ENCODE data around the gene UTP11. TPM values are rescaled to one million over a fixed set of nuclear protein-coding genes. Genes with fewer than 3 reads are reported as not detected.

UTP11 gene
- total RNA-seq, 6 experiments from 2014 or later = 6.8 to 33.1 (median 12.8) TPM

GRCh38 chr1:38018864-38019343 lies 6.4 kb downstream of the UTP11 start:
- DNase-seq (no peak), ATAC-seq (peak in 3 of 4 donors; percentile 42 to 70 (median 44))
- WGBS (ENCODE audit: insufficient coverage, low coverage, low lambda C conversion rate, missing lambda C conversion rate) = 27% methylated on average over 6 of the region's 6 CpGs
- Histone ChIP-seq H3K27ac (no peak overlapping the region), H3K4me1 (peaks cover 0 to 15% (median 10%) of the 10 kb centered on the region in 4 donors), H3K4me3 (no peak overlapping the region), H3K27me3 (no peaks in the 10 kb centered on the region), H3K36me3 (peaks cover 5 to 76% (median 34%) of the 10 kb centered on the region in 4 donors), H3K9me3 (no peaks in the 10 kb centered on the region)
- peak; percentile 48 to 59 (median 53) for TF ChIP-seq CTCF (IDR thresholded peaks at IDR 0.05)
- no peak for TF ChIP-seq POLR2A (IDR thresholded peaks at IDR 0.05)
- intact Hi-C loops (cut with DNase I) = no loop called here

GRCh38 chr1:38020396-38020795 lies 7.9 kb downstream of the UTP11 start:
- Histone ChIP-seq H3K4me1 (peaks cover 0 to 9% (median 5%) of the 10 kb centered on the region in 4 donors), H3K27ac (no peak overlapping the region), H3K36me3 (peaks cover 12 to 88% (median 39%) of the 10 kb centered on the region in 4 donors), H3K27me3 (no peaks in the 10 kb centered on the region), H3K9me3 (no peaks in the 10 kb centered on the region), H3K4me3 (no peak overlapping the region)
- intact Hi-C loops (cut with DNase I) = no loop called here
- DNase-seq (no peak), ATAC-seq (no peak)
- no peak for TF ChIP-seq CTCF (IDR thresholded peaks at IDR 0.05)
- no peak for TF ChIP-seq POLR2A (IDR thresholded peaks at IDR 0.05)
- WGBS (ENCODE audit: insufficient coverage, low coverage, low lambda C conversion rate, missing lambda C conversion rate) = 79% methylated on average over 2 of the region's 2 CpGs

GRCh38 chr1:38021969-38022368 lies 9.4 kb downstream of the UTP11 start:
- WGBS (ENCODE audit: insufficient coverage, low coverage, low lambda C conversion rate, missing lambda C conversion rate) = 94% methylated on average over 5 of the region's 5 CpGs
- ATAC-seq = no peak
- H3K27me3 ChIP-seq = no peaks in the 10 kb centered on the region
- H3K27ac ChIP-seq = no peak overlapping the region
- peaks cover 12 to 88% (median 42%) of the 10 kb centered on the region in 4 donors for H3K36me3 ChIP-seq
- DNase-seq = no peak
- no peaks in the 10 kb centered on the region for H3K9me3 ChIP-seq
- peaks cover 0 to 3% (median under 1%) of the 10 kb centered on the region in 4 donors for H3K4me1 ChIP-seq
- no peak overlapping the region for H3K4me3 ChIP-seq
- intact Hi-C loops (cut with DNase I) = no loop called here
- TF ChIP-seq POLR2A (IDR thresholded peaks at IDR 0.05) (no peak), CTCF (IDR thresholded peaks at IDR 0.05) (no peak)

- ATAC-seq (no peak), DNase-seq (no peak)
- peaks cover 12 to 81% (median 38%) of the 10 kb centered on the region in 4 donors for H3K36me3 ChIP-seq
- no peaks in the 10 kb centered on the region for H3K27me3 ChIP-seq
- no peaks in the 10 kb centered on the region for H3K9me3 ChIP-seq
- intact Hi-C loops (cut with DNase I) = no loop called here
- H3K27ac ChIP-seq = no peak overlapping the region
- no peak for TF ChIP-seq POLR2A (IDR thresholded peaks at IDR 0.05)
- no peak for TF ChIP-seq CTCF (IDR thresholded peaks at IDR 0.05)
- H3K4me1 ChIP-seq = peaks cover 0 to 3% (median 0%) of the 10 kb centered on the region in 4 donors
- 96% methylated on average over 3 of the region's 3 CpGs for WGBS (ENCODE audit: insufficient coverage, low coverage, low lambda C conversion rate, missing lambda C conversion rate)
- H3K4me3 ChIP-seq = no peak overlapping the region
Measured at GRCh38 chr1:38022810-38023209, 10.3 kb downstream of the UTP11 start.
